NCI-H526 treated with DMSO at 0.1 percent for 48 hours (cell line): Measurements from ENCODE around the gene SLC24A3.

Source experiments
- DNase-seq: peaks from one replicate; lab custom pipeline; 2025; lab: John Stamatoyannopoulos, UW

The SLC24A3 gene

DNA sequence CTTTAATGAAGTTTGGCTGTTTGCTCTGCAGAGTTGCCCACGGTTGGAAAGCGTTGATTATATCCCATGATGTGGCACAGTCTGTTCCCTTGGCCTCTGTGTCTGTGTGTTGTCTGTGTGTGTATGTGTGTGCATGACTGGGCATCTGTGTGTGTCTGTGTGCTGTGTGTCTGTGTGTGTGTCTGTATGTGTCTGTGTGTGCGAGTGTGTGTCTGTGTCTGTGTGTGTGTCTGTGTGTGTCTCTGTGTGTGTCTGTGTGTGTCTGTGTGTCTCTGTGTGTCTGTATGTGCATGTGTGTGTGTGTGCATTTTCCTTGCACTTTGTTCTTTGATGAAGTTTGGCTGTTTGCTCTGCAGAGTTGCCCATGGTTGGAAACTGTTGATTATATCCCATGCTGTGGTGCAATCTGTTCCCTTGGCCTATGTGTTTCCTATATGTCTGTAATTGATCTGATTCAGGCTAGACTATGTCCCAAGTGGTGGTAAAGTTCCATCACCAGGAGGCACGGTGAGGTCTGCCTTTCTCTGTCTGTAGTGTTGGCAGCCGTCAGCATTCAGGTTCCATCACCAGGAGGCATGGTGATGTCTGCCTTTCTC, 467.6 kb downstream of the SLC24A3 start:
- DNase-seq = no peak

DNA sequence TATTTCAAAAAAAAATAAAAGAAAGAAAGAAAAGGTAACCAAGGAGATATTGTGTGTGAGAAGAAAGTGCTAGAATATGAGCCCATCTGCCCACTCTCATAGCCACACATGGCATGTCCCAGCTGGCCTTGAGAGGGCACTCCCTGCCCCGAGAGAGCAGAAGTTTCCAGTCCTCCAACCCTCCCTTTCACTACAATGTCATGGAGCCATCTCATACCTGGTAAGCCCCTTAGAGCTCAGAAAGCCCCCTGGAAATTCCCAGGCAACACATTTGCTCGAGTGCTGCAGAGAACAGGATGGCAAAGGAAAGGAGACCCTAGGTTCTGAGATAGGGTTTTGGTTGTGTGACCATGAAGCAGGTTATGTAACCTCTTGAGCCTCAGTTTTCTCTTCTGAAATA, 469.8 kb downstream of the SLC24A3 start:
- no peak for DNase-seq

DNA sequence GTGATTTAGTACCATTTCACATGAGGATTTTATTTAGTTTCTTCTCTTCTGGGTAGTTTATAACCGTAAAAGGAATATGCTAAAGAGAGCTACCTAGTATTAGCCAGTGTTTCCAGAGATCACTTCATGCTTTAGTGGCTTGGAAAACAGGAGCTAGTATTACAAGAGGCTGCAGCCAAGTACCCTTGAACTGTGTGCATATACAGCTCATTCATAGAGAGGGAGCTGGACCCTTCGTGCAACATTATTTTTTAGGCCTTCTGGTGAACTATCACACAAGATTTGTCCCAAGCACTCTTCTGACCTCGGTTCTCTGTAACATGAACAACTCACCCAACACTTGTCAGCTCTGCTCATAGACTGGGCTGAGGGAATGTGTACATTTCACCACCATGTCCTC, 470.7 kb downstream of the SLC24A3 start:
- no peak for DNase-seq

DNA sequence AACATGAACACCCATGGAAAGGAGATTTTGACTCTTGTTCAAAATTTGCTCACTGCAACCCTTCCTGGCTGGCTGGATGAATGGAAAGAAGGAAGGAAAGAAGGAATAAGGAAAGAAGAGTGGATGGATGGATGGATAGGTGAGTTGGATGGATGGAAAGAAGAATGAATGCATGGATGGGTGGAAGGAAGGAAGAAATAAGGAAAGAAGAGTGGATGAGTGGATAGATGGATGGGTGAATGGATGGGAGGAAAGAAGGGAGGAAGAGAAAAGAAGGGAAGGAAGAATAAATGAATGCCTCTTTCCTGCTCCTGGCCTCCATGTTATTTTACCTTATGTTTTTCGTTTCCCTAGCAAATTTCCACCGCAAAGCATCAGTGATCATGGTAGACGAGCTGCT, 471.4 kb downstream of the SLC24A3 start:
- DNase-seq = no peak

DNA sequence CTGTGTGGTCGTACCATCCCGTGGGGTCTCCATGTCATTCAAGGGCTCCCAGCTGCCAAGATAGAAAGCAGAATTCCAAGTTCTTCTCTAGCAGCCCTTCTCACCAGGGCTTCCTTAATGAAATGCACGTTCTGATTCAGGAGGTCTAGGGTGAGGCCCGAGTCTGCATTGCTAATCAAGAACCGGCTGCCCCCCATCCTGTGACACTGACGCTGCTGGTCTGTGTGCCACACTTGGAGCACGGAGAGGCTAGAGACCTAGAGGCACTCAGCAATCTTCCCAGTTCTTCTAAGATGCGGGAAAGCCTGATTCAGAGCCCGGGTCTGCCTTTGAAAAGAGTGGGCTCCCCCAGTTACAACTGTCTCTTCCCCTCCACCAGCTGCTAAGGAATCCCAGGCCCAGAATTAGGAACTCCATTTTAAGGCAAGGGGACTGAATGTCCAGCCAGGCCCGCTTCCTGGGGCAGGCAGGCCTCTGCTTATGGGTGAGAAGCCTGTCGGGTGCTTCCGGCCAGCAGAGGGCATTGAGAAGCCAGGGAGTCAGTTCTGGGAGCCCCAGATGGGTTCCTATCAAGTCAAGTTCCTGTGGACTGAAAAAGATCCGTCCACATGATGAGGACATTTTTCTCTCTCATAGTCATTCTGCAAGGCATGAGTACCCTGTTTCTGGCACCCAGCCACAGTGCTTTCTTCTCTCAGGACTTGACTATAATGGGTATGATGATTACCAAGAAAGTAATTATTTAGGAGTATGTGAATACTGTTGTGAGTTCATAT, 475.8 kb downstream of the SLC24A3 start:
- DNase-seq = peak; percentile 44

DNA sequence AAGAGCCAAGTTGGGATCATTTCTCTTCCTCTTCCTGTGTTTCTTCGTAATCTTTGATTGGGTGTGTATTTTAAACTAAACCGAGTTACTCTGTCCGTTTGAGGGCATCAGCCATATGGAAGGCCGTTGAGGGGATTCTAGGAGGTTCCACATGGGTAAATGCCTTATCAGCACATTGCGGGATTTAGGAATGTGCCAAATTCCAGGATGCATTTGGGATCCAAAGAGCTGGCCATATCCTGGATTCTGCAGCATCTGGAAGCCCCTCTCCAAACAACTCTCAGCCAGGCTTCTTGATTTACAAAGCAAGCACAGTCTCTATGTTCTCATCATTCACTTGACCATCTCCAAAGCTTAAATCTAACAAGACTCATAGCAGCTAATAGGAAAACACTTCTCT, 478.0 kb downstream of the SLC24A3 start:
- no peak for DNase-seq

DNA sequence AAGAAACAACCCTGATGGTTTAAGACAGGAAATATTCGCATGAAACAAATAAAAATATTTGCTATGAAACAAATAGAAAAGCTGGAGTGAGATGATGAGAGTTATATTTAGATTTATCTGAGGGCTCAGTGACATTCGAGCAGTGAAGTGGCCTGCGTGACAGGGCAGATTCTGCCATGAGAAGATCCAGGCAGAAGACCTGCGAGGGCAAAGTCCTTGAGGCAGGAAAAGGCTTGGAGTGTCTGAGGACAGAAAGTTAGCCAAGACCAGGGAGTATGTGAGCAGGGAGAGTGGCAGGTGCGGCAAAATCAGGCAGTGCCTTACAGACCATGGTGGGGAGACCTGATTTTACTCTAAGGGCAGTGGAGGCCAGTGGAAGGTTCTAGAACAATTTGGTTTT, 478.7 kb downstream of the SLC24A3 start:
- no peak for DNase-seq

DNA sequence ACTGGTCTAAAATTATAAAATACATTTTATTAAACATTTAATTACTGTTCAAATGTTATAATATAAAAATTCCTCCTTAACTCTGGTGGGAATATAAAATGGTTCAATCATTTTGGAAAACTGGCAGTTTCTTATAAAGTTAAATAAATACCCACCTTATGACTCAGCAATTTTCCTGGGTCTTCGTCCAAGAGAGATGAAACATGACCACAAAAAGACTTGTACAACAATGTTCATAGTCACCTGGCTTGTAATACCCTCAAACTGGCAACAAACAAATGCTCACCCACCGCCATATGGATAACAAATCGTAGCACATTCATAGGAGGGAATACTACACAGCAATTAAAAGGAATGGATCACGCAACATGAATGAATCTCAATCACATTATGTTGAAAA, 479.7 kb downstream of the SLC24A3 start:
- DNase-seq = no peak

DNA sequence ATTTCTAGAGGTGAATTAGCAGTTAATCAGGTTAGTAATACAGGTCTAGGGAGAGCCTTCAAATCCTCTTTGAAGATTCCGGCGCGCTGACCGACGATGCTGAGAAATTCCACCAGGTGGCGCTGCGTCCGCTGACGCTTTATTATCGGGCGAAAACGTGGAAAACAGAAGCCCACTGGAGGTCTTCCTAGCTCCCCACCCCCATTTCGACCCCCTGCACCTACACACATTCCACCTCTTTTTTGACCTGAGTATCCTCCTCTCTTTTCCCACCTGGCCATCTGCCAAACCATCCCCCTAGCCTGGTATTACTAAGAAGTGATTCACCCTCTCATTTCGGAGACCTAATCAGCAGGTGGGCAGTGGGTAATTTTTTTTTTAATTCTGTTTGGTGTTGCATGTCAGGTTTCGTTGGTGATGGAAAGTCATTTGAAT, 480.3 kb downstream of the SLC24A3 start:
- peak; percentile 11 for DNase-seq

DNA sequence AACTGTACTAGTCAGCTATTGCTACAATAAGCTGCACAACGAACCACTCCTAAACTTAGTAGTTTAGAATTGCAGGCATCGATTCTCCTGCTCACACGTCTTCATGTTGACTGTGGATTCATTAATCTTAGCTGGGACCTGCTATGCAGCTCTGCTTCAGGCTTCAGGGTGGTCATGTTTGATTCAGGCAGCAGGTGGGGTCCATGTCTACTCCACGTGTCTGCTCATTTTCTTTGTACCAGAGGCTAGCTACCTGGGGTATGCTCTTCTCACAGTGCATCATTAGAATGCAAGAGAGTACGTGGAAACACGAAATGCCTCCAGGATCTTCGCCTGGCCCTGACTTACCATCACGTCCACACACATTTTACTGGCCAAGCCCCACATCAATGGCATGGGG, 481.1 kb downstream of the SLC24A3 start:
- DNase-seq = no peak

DNA sequence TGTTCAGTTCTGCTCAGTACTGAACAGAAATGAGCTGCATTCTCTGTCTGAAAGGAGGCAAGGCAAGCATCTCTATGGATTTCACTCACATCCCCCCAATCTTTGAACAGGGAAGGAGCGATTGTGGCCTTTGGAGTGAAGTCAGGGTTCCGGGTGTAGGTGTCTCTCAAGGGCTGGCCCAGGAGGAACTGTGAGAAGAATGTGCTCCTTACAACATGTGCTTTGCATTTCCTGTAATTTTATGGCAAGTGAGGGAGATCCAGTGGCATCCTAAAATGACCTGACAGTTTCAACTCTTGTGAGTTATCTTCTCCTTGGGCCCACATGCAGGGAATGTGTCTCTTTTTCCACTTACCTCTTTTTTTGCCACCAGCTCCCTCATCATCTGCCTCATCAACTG, 482.6 kb downstream of the SLC24A3 start:
- DNase-seq = no peak

DNA sequence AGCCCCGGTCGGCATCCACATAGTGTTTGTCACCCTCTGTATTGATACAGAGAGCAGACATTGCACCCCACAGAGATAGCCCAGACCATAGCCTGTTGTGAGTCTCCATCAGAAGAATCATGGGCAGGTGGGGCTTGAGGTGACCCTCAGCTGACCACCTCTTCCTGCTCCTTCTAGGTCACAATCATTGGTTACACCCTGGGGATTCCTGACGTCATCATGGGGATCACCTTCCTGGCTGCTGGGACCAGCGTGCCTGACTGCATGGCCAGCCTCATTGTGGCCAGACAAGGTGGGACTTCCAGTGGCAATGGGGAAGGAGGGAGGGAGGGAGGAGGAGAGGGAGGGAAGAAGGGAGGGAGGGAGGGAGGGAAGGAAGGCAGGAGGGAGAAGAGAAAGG, 484.2 kb downstream of the SLC24A3 start:
- no peak for DNase-seq

DNA sequence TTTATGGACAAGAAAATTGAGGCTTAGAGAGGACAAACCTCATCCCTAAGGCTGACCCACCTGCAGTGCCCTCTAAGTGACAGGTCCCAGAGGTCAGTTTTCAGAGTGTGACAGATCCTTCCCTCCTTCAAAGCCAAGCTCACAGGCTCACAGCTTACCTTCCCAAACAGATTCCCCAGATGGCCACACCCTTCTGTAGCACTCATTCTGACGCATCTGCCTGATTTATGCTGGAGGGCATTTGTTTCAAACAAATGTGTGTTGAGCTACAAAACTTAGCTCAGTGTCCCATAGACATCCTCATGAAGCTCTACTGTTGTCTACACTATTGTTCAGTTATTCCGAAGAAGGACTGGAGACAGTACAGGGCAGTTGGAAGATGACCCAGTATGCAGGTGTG, 485.0 kb downstream of the SLC24A3 start:
- DNase-seq = no peak

DNA sequence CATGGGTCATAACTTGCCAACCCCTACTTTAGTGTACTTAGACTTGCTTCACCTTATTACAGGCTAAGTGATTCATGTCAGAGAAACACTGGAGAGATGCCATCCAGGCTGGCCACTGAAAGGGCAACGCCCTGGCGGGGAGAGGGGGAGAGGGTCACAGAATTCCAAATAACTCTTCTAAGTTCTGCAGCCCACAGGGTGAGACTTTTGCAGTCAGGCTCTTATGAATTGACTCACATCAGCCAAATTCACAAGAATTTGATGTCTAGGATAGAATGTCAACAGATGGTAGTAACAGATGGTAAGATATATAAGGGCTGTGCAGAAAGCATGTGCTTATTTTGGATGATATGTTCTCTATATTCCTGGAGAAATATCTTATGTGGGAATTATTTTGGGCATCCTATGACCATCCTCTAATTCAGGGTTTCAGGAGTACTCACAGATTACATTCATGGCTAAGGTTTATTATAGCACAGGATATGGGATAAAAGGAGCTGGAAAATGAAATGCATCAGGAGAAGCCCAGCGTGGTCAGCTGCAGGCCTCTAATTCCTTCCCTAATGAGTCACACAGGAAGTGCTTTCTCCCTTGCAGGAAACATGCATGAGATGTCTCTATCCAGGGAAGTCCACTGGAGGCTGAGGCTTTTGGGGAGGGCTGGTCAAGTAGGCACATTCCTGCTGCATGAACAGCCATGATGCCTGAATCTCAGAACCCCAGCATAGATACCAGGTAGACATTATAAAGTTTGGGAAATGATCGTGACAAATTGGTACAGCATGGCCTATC, 486.9 kb downstream of the SLC24A3 start:
- DNase-seq = no peak

DNA sequence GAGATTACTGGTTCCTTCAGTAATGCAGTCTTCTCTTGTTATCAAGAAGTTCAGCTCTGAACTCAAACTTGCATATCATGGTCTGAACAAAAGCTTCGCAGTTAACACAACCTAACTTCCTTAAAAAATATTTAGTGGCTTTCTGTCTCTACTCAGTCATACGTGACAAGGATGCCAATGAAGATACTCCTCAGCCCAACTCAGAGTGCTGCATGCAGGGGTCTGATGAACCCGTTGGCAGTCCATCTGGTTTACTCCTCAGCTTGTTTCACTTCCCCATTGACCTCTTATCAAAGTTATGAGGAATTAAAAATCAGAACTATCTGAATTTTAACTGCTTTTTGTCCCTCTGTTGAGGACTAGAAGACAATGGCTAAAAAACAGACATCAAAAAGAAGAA, 489.0 kb downstream of the SLC24A3 start:
- DNase-seq = no peak

DNA sequence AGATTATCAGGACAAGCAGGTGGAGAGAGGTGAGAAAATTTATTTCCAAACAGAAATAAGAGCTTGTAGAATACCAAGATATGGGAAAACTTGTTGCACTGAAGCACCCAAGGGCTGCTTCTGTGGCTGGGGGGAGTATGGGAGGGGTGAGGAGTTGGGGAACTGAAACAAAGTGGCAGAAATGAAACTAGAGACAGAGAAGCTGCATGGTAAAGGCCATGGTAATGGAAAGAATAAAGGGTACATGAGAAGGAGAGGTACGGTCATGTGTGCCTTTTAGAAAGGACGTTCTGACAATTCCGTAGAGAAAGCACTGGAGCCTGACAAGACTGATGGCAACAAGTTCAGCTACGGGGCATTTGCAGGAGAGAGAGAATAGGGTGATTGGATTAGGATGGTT, 494.0 kb downstream of the SLC24A3 start:
- DNase-seq = no peak

DNA sequence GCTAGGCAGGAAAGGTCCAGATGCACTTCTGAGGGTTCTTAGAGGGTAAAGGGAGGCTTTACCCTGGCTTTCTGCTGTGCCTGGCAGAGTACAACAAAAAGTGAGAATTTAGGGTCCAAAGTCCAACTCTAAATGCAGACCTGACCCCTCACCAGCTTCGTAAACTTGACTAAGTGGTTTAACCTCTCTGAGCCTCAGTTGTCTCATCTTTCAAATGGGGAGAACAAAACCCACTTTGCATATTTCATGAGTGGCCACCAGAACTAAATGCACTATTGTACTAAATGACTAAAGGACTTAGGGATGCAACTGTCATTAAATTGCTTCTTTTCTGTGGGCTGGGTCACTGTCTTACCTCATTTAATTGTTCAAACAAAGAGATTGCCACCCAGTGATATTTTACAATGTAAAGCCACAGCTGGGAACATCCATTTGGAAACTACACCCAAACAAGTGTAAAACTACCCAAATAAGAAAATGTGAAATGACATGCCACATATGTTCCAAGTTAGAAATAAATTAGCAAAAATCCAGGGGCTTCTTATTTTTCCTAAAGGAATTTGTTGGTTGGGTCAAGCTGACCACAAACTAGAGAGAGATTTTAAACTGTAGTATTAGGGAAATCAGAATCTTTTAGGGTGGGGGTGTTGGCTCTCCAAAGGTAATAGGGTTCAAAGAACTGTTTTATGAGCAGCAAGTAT, 497.3 kb downstream of the SLC24A3 start:
- DNase-seq = no peak

DNA sequence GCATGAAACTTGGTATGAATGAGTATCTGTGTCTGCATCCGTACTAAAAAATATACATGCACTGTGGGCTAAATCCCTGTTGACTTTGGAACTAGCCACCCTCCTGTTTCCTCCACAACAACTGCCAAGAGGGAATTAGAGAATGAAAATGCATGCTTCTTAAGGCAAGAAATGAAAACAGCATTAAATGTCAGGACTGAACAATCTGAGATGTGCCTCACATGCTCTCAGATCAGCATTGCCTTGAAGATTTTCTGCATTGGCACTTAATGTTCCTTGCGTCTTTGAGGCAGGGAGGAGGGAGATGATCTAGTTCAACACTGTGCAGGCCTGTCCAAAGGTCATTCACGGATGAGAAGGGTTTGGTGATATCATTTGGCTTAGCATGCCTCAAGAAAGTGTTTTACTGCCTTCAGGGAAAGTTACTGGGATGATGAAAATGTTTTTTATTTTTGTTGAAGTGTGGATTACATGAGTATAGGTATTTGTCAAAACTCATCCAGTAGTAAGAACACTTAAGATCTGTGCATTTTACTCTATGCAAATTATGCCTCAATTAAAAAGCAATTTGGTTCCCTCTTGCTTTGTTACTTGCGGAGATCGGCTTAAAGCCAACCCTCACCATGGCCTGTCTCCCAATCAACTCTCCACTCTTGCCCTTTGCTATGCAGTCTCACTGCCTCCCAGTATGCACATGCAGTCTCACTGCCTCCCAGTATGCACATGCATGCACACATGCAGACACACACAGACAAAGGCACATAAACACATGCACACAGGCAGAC, 498.1 kb downstream of the SLC24A3 start:
- DNase-seq = no peak

DNA sequence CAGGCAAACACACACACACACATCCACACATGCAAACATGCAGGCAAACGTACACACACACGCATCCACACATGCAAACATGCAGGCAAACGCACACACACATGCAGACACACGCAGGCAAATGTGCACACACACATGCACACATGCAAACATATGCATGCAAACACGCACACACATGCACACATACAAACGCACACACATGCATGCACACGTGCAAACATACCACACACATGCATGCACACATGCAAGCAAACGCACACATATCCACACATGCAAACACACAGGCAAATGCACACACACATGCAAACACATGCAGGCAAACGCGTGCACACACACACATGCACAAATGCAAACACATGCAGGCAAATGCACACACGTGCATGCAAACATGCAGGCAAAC, 498.7 kb downstream of the SLC24A3 start:
- DNase-seq = no peak

DNA sequence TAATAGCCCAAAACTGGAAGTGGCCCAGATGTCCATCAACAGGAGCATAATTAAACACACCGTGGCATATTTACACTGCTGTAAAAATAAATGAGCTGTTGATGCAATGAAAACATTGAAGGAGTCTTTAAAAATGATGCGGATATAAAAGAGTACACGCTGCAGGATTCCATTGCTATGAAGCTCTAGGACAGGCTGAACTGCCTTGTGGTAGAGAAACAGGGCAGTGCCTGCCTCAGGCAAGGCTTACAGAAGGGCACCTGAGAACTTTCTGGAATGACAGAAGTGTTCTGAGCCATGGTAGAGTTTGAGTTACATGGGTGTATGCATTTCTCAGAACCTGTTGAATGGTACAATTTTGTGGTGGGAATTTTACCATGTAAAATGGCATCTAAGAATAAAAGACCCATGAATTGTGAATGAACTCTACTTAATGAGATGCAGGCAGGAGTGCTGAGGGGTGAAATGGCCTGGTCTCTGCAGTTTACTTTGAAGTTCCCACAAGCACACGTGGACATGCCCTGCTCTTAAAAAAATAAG, 500.3 kb downstream of the SLC24A3 start:
- DNase-seq = no peak

DNA sequence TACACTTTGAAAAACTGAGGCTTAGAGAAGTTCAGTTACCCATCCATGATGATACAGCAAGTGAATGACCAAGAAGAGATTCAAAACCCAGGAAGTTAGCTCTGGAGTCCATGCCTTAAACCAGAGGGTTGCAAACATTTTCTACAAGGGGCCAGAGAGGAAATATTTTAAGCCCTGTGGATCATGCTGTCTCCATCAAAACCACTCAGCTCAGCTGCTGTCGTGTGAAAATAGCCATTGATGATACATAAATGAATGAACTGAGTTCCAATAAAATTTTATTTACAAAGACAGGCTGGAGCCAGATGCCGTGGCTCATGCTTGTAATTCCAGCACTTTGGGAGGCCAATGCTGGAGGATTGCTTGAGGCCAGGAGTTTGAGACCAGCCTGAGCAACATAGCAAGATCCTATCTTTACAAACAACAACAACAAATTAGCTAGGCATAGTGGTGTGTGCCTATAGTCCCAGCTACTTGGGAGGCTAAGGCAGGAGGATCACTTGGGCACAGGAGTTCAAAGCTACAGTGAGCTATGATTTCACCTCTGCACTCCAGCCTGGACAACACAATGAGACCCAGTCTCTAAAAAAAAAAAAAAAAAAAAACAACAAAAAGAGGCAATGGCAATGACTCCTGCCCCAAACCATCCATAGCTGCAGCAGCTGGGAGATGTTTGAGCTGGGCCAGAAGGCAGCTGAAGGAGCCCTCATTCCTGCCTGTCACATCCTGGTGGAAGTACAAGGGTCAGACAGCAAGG, 501.6 kb downstream of the SLC24A3 start:
- no peak for DNase-seq
